22Rv1 (cell line): Measurements from ENCODE around the gene GTPBP2.

Source experiments
- CTCF ChIP-seq: fragments of 450-650 bp; IDR thresholded peaks from 2 replicates; pipeline ENCODE4 v1.5.1; 2017; ENCODE audit warnings: mild to moderate bottlenecking
- ZFX ChIP-seq: fragments of 450-650 bp; IDR thresholded peaks from 2 replicates; pipeline ENCODE4 v1.6.1; 2017; ENCODE audit warnings: antibody characterized with exemption, borderline replicate concordance

DNA sequence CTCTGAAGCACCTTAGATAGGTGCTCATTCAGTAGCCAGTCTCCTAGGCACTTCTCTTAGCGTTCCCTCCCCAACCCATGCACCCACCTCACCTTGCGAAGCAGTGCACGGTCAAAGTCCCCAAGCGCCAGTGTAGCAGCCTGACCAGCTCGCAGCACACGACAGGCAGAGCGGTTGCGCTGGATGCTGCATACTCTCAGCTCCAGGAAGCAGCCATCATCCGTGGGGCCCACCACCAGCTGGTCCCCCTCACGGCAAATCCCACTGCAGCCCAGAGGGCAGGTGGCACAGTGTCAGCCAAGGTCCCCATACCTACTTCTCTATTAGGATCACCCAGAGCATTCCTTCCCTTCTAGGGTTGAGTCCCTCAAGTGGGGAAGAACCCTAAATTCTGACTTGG is 6.5 kb downstream of the GTPBP2 start:
- TF ChIP-seq CTCF (no peak), ZFX (no peak)
